Activated gamma-delta T cell treated with anti-CD3 and anti-CD28 coated beads, Interleukin-2, amount 50 U/mL, for 16 hours (primary cell): Measurements from ENCODE around the gene RSPH6A.
A peak's percentile ranks its signal among the peaks of the same experiment; 100 is the strongest.
"Not testable (repeated sequence)": the region's sequence is repeated elsewhere in the genome, so short reads cannot be mapped to it uniquely, and the experiment has no call there.

Source experiments
- DNase-seq: peaks from one replicate; pipeline ENCODE4 v3.0.0-alpha.2; 2020; ENCODE audit warnings: low read depth

RSPH6A gene

DNA sequence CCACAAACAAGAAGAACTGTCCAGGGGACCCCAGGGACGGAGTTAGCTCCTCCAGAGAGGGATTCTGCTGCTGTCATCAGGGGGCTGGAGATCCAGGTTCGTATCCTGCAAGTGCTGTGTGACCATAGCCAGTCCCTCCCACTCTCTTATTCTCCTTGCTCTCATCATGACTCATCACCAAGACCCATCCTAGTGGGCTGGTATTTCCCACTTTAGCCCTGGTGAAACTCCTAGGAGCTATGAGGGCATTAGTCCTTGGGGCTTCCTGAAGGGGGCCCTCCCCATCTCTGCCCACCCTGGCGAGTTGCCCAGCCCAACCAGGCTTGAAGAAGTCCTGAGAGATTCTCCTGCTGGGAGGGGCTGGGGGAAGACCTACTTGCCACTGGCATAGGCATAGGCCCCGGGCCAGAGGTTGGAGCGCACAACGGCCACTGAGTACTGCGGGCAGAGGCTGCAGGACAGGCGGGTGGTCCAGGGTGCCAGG is 15.0 kb downstream of the RSPH6A start:
- no peak for DNase-seq

DNA sequence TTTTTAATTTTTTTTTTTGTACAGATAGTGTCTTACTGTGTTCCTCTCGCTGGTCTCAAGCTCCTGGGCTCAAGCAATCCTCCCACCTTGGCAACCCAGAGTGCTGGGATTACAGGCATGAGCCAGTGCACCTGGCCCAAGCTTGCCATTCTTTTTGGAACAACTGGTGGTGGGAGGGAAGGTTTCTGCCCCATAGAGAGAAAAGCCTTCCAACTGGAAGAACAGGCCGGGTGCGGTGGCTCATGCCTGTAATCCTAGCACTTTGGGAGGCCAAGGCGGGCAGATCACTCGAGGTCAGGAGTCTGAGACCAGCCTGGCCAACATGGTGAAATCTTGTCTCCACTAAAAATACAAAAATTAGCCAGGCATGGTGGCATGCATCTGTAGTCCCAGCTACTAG is 15.6 kb downstream of the RSPH6A start:
- not testable (repeated sequence) for DNase-seq

DNA sequence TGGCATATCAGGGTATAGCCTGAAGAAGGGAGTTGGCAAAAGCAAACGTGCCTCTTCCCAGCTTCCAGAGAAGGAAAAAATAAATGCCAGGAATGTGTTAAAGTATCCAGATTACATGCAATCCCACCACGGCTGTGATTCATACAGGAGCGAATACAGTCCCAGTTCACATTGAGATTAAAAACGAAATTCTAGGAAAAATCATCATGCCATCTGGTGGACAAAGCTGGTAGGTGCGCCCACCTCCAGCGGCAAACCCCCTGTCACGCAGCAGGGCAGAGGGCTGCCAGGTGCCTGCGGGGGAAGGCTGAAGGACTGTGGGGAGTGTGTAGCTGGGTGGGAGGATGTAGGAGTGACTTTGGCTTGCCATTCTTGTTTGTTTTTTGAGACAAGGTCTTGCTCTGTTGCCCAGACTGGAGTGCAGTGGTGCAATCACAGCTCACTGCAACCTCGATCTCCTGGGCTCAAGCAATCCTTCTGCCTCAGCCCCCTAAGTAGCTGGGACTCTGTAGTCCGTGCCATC is 16.1 kb downstream of the RSPH6A start:
- peak; percentile 48 for DNase-seq

DNA sequence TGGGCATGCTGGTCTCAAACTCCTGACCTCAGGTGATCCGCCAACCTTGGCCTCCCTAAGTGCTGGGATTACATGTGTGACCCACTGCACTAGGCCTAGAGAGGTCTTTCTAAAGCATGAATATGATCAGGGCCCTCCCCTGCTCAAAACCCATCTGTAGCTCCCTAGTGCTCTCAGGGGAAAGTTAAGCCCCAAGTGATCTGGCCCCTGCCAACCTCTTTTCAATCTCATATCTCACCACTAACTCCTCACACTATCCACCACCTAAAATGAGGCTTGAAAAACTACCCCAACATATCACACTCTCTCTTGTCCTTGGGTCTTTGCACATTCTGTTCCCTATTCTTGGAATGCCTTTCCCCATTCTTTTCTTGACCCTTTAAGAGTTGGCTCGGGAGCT is 20.5 kb downstream of the RSPH6A start:
- no peak for DNase-seq

DNA sequence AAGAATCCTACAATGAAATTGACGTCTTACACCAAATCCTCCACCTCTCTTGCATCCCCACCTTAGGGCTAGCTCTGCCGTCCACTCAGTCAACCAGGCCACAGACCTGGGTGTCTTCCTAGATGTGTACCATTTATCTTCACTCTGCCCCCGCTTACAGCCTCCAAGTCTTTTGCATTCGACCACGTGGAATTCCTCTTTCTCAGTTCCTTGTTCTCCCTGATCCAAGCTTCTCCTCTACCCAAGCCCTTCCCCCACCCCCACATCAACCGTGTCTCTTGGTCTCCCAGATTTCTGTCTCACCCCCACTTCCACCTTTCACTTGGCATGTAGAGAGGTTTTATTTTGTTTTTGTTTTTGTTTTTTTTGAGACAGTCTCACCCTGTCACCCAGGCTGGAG is 21.2 kb downstream of the RSPH6A start:
- no peak for DNase-seq

DNA sequence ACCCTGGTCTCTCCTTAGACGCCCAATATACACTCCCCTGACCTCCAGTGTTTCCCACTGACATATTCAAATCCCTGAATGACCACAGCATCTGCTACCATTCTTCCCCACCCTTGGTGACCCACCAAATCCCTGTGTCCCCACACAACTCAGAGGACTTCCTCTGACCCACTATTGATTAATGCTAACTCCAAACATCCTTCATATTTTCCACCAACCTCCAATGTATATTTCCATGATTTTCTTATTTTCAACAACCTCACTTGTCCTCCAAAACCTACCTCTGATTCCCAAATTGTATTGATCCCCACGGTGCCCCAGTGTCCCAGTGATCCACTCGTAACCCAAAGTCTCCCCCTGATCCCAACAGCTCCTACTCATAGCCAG is 21.9 kb downstream of the RSPH6A start:
- no peak for DNase-seq

DNA sequence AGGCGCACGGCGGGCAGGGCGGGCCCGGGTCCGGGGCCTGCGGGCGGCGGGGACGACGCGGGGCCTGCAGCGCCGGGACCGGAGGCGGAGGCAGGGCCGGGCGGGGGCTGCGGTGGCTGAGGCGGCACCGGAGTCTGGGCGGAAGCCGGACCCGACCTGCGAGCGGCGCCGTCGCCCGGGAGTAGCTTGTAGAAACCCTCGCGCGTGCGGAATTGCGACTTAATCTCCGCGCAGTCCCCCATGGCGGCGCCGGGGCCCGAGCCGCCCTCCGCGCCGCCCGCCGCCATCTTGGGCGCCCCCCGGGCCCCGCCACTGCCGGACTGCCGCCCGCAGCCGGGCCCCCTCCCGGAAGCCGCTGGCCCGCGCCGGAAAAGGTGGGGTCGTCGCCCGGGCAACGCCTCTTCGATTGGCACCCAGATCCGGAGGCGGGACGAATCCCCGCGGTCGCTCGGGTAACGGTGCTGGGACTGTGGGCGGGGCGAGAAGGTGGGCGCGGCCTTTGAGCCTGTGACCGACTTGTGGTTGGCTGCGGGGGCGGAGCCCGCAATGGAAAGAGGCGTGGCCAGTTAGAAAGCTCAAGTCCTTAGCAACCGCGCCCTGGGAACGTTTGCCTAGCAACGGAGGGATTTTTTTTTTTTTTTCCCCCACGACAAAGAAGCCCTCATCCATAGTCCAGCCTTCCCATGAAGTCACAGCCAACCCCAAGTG is 22.5 kb downstream of the RSPH6A start, which contains the start of gene DMWD:
TSS of gene DMWD (minus strand) at position 376 of the 708 bp plus-strand sequence. CDS start at position 287, 89 bp downstream.
- peak; percentile 99 for DNase-seq

DNA sequence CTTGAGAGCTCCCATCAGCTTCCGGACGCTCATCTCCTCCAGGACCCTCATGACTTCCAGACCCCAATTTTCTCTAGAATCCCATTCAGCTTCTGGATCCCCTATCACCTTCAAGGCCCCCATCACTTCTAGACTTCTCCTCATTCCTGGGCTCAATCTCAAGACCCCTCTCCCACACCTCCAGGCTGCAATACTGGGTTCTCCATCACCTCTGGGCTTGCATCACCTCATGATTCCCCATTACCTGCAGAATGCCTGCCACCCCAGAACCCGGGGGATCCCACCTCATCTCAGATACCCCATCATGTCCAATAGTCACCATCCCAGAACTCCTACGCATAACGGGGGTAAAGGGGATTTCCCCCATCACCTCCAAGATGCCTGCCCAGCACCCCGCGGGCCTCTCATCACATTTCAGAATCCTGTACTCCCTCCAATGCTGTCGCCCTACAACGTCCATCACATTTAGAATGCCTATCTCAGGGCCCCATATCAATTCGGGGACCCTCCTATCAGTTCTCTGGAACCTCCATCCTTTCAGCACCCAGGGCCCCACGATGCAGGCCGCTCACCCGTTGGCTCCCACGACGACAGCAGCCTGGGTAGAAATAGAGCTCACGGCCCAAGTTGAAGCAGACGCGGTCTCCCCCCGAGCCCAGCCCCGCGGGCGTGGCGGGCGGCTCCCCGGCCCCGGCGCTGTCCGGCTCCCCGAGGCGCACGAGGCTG is 23.2 kb downstream of the RSPH6A start:
- no peak for DNase-seq

DNA sequence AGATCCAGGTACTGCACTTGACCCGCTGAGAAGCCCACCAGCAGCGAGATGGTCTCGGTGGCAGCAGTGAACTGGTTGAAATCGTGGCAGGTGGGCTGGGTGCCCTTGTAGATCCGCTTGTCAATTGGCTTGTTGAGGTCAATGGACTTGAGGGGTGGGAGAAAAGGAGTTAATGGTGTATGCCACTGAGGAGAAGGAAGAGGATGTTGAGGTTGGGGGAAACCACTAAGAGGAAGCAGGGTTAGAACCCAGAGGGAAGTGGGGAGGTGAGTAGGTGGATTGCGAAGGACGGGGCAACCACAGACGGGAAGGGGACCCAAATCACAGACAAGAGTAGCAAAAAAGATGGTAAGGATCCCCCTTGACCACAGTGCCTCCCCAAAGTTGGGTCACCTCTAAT is 24.2 kb downstream of the RSPH6A start:
- DNase-seq: no peak

DNA sequence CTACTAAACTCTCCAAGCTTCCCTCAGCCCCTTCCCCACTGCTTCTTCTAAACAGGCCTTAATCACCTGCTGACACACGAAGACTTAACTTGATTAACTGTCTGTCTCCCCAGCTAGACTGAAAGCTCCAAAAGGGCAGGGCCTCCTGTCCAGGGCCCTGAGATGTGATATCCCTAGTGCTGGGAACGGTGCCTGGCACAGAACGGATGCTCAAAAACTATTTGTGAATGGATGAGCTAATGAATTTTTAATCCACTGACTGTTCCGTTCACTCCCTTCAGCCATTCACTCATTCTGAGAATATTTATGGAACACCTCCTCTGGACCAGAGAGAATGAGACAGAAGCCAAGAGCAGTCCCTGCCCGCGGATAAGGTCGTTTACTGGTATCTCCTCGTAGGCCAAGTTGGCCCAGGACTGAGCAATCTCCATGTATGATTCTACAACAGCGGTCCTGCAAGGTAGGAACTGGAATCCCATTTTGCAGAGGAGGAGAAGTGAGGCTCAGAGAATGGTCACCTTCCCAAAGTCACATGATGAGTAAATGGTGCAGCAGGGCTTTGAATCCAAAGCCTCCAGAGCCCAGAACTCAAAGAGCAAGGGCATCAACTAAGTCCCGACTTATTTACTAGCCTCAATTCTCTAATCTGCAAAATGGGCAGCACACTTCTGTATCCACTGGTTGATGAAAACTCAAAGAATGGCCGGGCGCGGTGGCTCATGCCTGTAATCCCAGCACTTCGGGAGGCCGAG is 25.9 kb downstream of the RSPH6A start:
- no peak for DNase-seq

DNA sequence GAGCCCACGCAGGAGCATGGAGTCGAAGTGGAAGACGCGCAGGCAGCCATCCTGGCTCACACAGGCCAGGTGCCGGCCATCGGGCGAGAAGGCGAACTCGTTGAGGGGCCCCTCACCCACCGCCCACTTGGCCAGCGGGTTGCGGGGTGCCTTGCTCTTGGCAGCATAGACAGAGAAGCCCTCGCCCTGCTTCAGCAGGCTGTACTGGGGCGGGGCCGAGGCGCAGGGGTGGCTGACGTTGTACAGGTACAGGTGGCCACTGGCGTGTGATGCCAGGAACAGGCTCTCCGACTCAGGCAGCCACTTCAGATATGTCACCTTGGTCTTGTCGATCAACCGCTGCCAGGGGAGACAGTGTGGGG is 28.6 kb downstream of the RSPH6A start:
- no peak for DNase-seq

DNA sequence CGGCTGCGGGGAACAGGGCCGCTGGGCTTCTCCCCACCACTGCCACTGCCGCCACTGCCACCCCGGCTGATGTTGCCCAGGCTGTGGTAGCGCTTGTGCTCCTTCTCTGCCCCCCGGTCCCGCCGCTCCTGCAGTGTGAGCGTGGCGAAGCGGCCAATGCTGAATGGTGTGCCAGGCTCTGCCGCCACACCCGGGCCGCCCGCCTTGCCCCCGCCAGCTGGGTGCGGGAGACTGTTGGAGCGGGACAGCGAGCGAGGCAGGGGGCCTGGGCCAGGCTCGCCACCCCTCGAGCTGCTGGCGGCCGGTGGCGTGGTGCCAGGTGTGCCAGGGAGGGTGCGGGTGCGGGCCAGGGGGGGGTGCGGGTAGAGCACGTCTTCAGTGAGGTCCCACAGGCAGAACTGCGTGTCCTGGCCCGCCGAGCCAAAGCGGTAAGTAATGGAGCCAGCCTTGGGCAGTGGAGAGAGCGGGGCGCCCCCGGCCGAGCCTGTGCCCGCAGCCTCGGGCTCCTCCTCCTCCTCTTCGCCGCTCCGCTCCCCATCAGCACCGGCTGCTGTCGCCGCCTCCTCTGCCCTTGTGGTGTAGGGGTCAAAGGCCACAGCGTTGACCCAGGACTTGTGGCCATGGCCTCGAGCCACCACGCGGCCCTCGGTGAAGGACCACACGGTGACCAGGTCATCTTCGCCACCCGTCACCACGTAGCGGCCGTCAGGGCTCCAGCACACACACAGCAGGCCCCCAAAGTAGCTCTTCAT is 29.2 kb downstream of the RSPH6A start:
- DNase-seq: no peak

DNA sequence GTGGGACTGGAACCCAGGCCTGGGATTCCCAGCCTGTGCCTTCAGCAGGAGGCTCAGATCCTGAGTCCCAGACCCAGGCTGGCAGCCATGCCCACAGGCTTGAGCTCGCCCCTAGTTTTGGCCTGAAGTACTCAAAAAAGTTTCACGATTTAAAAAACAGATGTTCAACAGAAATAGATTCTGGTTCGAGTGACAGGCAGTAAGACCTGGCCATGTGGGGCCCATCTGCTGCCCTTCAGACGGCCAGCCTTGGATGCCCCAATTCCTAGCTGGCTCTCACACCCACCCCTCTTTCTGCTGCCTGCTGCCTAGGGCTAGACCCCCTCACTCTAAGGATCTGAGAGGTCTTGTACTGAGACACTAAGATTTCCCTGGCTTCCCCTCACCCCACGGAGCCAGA is 30.0 kb downstream of the RSPH6A start:
- DNase-seq: no peak

DNA sequence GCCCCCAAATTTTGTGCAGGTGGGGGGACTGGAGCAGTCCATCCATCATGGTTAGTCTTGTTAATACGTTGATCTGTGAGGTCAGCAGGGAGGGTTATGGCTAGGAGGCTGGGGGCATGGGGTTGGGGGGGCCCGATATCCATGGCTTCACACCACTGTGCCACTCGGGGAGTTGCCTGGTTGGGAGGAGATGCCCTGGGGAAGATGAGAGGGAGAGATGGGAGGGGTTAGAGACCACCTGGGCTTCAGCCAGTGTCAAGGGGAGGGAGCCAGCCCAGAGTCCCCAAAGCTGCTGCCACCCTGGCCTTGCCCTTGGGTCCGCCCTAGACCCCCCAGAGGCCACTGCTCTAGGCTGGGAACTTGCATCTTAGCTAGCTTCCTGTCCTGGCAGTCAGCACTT is 31.0 kb downstream of the RSPH6A start:
- DNase-seq: no peak

DNA sequence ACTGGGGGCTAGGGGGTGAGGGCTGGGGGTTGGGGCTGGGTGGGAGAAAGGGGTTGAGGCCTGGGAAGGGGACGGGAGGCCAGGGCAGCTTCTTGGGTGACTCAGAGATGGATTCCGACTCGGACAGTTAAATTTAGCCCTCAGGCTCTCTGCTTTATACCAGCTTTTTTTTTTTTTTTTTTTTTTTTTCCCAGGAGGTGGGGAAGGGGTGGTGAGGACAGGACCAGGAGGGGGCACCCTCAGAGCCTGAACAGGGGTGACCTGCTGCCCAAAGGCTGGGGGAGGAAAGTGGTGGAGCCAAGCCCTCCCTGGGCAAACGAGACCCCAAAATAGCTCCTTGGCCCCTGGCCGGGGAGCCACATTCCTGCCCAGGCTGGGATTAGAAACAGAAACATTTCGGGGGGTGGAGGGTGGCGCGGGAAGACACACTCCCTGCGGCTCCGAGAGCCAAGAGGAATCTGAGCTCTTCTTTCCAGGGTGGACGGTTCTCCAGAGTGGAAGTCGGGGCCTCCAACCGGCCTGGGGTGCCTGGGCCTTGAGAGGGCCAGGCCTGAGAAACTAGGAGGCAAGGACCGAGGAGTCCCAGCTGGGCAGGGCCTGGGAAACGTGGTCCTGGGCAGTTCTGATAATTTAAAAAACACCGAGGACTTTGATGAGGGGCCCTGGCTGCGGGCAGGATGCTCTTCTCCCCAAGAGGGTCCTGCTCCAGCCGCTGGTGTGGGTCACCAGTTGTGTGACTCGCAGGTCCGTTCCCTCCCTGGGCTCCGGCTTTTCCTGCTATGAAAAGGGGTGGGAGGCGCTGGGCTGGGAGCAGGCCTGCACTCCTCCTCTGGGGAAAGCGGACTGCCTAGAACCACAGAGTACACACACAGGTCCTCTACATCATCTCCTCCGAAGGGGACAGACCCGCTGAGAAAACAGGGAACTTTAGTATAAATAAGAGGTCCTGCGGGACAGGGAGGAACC is 32.0 kb downstream of the RSPH6A start:
- DNase-seq: no peak

DNA sequence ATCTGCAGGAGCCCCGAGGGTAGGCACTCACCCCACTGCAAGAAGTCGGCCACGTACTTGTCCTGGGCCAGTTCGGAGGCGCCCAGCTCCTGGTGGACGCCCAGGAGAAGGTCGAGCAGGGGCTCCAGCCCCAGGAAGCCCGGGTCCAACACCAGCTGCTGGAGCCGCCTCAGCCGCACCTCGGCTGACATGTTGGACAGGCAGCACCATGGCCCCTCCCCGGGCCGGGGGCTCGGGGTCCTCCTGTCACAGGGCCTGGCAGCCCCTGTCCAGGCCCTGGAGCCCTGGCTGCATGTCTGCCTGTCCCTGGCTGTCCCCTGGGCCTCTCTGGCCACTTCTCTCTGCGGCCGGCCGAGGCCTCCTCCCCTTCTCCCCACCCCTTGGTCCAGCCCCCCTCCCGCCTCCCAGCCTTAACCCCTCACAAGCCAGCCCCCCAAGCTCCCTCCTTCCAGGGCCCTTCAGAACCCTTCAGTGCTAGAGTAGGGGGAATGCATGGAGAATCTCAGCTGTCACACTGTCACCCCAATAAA is 32.9 kb downstream of the RSPH6A start, which contains the start of gene DMPK:
TSS of gene DMPK (minus strand) at position 329 of the 530 bp plus-strand sequence. CDS start at position 191, 138 bp downstream.
- DNase-seq: no peak

DNA sequence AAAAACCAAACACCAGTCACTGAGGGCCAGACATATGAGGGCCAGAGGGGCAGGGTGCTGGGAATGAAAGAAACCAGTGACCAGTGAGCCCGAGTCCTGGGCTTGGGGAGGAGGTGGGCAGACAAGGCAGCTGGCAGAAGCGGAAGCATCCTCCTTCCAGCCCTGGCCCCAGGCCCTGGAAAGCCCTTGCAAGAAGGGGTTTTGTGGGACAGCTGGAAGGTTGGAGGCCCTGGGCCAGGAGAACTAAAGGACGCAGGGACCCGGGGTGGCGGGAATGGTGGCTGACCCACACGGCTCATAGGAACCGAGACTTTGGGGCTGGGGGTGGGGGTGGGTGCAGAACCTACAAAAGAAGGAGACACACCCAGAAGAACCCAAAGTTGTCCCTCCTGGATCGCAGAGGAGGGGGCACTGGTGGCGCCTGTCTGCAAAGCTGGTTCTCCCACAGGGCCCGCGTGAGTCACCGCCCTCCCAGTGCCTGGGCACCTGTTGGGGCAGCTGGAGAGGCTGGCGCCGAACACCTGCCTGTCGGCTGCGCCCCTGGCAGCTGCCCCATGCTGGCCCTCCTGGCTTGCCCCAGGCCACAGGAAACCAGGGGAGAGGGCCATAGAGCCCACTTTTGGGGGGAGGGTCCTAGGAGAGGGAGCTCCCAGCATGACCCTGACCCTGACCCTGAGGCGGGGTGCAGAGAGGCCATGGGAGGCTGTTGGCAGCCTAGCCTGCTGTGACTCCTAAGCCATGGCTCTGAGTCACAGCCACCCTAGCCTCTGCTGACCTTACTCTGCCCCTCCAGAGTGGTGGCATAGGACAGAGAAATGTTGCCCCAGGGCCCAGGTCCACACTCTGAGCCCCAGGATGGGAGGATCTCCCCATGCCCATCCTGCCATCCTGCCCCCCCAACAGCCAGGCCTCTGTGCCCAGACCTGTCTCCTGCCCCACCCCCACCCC is 33.6 kb downstream of the RSPH6A start:
- no peak for DNase-seq

DNA sequence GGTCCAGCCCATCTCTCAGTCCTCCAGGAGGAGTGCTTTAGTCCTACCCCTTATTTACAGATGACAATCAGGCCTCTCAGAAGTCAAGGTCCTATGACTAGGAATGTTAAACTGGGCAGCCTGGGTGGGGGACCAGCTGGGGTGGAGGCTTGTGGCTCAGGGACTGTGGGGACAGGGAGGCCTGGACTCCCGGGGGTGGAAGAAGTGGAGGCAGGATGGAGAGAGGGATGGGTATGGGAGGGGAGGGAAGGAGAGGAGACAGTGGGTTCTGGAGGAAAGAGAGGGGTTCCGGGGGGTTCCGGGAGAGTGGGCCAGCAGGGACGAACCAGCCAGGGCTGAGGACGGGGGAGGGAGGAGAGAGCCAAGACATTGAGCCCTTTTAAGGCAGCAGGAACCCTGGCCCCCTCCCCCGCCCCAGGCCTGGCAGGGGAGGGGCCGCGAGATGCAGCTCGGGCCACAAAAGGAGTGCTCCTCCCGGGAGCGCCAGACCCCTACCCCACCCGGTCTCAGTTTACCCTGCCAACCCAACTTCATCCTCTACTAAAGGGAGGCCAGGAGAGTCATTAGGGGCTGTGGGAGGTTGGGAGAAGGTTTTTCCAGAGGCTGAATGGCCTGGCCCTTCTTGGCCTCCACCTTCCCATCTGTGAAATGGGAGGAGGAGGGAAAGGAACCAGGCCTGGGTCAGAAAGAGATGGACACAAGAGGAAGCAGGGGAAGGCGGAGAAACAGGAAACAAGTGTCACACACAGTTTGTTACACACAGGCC is 34.5 kb downstream of the RSPH6A start:
- no peak for DNase-seq

DNA sequence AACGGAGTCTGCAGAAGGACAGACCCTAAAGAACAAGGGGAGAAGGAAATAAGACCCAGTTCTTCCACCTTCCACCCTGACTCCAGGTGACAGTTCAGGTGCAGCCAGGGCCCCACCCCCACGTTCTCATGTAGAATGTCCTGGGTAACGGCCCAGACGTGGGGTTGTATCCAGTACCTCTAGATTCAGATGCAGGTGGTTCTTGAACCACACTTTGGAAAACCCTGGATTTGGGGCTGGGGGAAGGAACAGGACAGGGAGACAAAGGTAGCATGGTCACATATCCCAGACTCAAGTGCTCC is 35.0 kb downstream of the RSPH6A start:
- DNase-seq: no peak
